C4-2B (cell line): ENCODE results near the gene FUOM.

Source experiments
- CTCF ChIP-seq: fragments of 450-650 bp; conservative IDR thresholded peaks from 2 replicates; pipeline ENCODE4 v1.5.1; 2017; ENCODE audit warnings: mild to moderate bottlenecking
- ZFX ChIP-seq: fragments of 450-650 bp; IDR thresholded peaks from 2 replicates; pipeline ENCODE4 v1.6.1; 2017

- TF ChIP-seq CTCF = no peak
- TF ChIP-seq ZFX = no peak
These were observed 43.0 kb upstream of the FUOM start for GRCh38 chr10:133400624-133401424.
